WTC11 (cell line): Measurements from ENCODE around the gene RGS12.

Experiments
- ATF1 ChIP-seq: sonication (generic); formaldehyde crosslinking; IDR thresholded peaks from 2 replicates; pipeline ENCODE4 v1.8.1; 2023; ENCODE audit warnings: mild to moderate bottlenecking, moderate library complexity, missing genetic modification reagents
- CTCF ChIP-seq: fragments of 200-600 bp; IDR thresholded peaks from 2 replicates; pipeline ENCODE4 v1.8.0; 2022; ENCODE audit warnings: antibody characterized with exemption
- NFE2L1 ChIP-seq: sonication (generic); formaldehyde crosslinking; IDR thresholded peaks from 2 replicates; pipeline ENCODE4 v1.8.1; 2023; ENCODE audit warnings: missing genetic modification reagents

- TF ChIP-seq NFE2L1 (no peak), ATF1 (CRISPR knock-in tag) (no peak), CTCF (no peak)
Observed at GRCh38 chr4:3267576-3268394, 25.0 kb upstream of the RGS12 start.
